Immature natural killer cell (primary cell): Measurements from ENCODE around the gene LAMC3. TPM values are rescaled to one million over a fixed set of nuclear protein-coding genes. Genes with fewer than 3 reads are reported as not detected.

Source experiments
- DNase-seq, 3 donors: peaks; one replicate each; pipeline ENCODE4 v3.0.0; 2022; ENCODE audit warnings: mixed read lengths in 1 of 3
- H3K27ac Mint-ChIP-seq, 6 donors: one replicate each; pipeline ENCODE4 v1.8.0; 2020; ENCODE audit warnings: mixed read lengths in 6 of 6, mild to moderate bottlenecking in 5 of 6, inconsistent platforms in 4 of 6, moderate library complexity in 3 of 6
- H3K27me3 Mint-ChIP-seq, 3 donors: one replicate each; pipeline ENCODE4 v1.8.0; 2020 to 2021; ENCODE audit warnings: low read depth in 3 of 3, mild to moderate bottlenecking in 3 of 3, mixed read lengths in 3 of 3, moderate library complexity in 3 of 3, inconsistent platforms in 1 of 3
- H3K36me3 Mint-ChIP-seq, 3 donors: one replicate each; pipeline ENCODE4 v1.8.0; 2020; ENCODE audit warnings: mixed read lengths in 3 of 3, inconsistent platforms in 2 of 3, mild to moderate bottlenecking in 2 of 3
- H3K4me1 Mint-ChIP-seq, 2 donors: one replicate each; pipeline ENCODE4 v1.8.0; 2020; ENCODE audit warnings: inconsistent platforms in 2 of 2, mild to moderate bottlenecking in 2 of 2, mixed read lengths in 2 of 2, moderate library complexity in 1 of 2
- H3K4me3 Mint-ChIP-seq, 5 donors: one replicate each; pipeline ENCODE4 v1.8.0; 2020; ENCODE audit warnings: mild to moderate bottlenecking in 5 of 5, mixed read lengths in 5 of 5, inconsistent platforms in 3 of 5, moderate library complexity in 3 of 5
- H3K9me3 Mint-ChIP-seq, 6 donors: one replicate each; pipeline ENCODE4 v1.8.0; 2020; ENCODE audit warnings: mild to moderate bottlenecking in 6 of 6, mixed read lengths in 6 of 6, inconsistent platforms in 4 of 6, moderate library complexity in 3 of 6
- polyA plus RNA-seq, 3 donors: library from polyadenylated mRNA; unstranded; fragments of 300-500 nt; fragmentation: Illumina TruSeq; gene quantifications; one replicate each; pipeline ENCODE4 v1.2.3, GENCODE V29; 2021

Gene LAMC3
- polyA plus RNA-seq, 3 donors from 2014 or later, result not detected

- peaks cover 4 to 12% (median 6%) of the 10 kb centered on the region in 3 donors for H3K27me3 Mint-ChIP-seq
- no peaks in the 10 kb centered on the region for H3K9me3 Mint-ChIP-seq
- H3K36me3 Mint-ChIP-seq, result no peaks in the 10 kb centered on the region
- H3K27ac Mint-ChIP-seq, result no peak overlapping the region
- H3K4me3 Mint-ChIP-seq, result no peak overlapping the region
- DNase-seq, result no peak
- H3K4me1 Mint-ChIP-seq, result no peaks in the 10 kb centered on the region
Observed at GRCh38 chr9:131017067-131017466, 8.1 kb downstream of the LAMC3 start.

DNA sequence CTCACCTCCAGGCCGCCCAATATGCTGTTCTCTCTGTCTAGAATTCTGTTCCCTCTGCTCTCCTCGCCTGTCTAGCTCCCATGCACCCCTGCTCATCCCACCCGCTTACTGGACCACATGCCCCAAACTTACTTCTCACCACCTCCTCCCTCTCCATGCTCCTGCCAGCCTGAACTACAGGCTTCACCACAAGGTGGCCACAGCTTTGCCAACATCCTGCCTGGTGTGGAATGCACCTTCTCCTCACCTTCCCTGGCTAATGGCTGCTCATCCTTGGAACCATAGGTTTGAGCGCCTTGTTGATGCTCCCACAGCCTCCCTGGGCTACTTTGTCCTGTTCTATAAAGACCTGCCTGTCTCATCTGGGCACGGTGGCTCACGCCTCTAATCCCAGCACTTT is 9.6 kb downstream of the LAMC3 start:
- no peak for DNase-seq
- Mint-ChIP-seq H3K27ac (no peak overlapping the region), H3K27me3 (peaks cover 4 to 7% (median 6%) of the 10 kb centered on the region in 3 donors), H3K9me3 (no peaks in the 10 kb centered on the region), H3K4me1 (no peaks in the 10 kb centered on the region), H3K36me3 (no peaks in the 10 kb centered on the region), H3K4me3 (no peak overlapping the region)

DNA sequence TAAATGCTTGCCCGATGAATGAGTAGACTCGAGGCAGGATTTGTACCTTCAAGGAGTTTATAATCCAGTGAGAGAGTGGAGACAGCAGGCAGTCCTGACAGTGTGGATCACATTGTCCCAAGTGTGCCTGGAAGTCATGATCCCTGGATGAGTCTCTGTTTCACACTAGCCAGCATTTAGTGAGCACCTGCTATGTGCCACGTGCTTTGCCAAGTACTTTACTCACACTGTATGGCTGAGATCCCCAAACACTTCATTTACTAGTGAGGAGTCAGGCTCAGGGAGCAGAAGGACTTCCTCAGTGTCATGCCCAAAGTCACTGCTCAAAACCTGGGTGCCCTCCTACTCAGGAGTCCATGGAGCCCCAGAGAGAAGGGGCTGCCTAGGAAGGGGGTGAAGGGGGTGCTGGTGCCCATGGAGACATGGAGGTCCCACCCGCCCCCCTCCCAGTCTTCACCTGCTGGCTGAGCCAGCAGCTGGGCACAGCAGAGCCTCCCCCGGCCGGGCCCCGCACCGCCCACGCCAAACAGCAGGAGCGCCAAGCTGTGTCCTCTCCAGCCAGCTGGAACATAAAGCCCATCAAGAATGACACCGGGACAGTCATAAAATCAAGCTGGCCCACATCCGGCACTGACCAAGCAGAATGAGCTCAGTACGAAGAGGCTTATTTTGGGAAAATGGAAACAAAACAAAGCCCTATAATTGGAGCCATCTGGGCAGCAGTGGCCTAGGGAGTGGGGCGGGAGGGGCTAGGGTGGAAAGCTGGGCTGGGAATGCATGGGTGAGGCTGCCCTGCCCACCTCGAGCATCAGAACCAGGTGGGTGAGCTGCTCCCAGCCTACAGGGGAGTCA is 10.6 kb downstream of the LAMC3 start:
- H3K36me3 Mint-ChIP-seq, result no peaks in the 10 kb centered on the region
- H3K4me3 Mint-ChIP-seq, result no peak overlapping the region
- no peaks in the 10 kb centered on the region for H3K9me3 Mint-ChIP-seq
- DNase-seq, result no peak
- H3K27me3 Mint-ChIP-seq, result peaks cover 0 to 7% (median 6%) of the 10 kb centered on the region in 3 donors
- no peaks in the 10 kb centered on the region for H3K4me1 Mint-ChIP-seq
- H3K27ac Mint-ChIP-seq, result no peak overlapping the region

GRCh38 chr9:131020388-131020787 is 11.4 kb downstream of the LAMC3 start:
- Mint-ChIP-seq H3K9me3 (no peaks in the 10 kb centered on the region), H3K4me3 (no peak overlapping the region), H3K4me1 (no peaks in the 10 kb centered on the region), H3K27ac (no peak overlapping the region), H3K36me3 (no peaks in the 10 kb centered on the region), H3K27me3 (peaks cover 0 to 6% (median 6%) of the 10 kb centered on the region in 3 donors)
- no peak for DNase-seq

DNA sequence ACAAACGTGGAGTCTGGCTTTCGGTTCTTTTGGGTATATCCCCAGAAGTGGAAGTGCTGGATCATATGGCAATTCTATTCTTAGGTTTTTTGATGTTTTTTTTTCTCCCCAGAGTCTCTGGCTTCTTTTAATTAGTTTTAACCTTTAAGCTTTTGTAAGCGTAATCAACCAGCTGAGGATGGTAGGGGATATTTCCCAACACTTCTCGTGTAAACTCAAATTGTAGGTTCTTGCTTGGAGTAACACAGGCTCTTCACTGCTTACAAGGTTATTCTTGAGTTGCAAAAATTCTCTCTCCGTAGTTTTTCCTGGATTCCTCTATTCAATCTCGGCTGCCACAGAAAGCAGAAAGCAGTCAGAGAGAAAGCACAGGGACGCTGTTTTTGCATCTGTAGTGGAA is 11.9 kb downstream of the LAMC3 start:
- Mint-ChIP-seq H3K36me3 (no peaks in the 10 kb centered on the region), H3K9me3 (no peaks in the 10 kb centered on the region), H3K27ac (no peak overlapping the region), H3K4me3 (no peak overlapping the region), H3K27me3 (peaks cover 2 to 7% (median 6%) of the 10 kb centered on the region in 3 donors), H3K4me1 (no peaks in the 10 kb centered on the region)
- no peak for DNase-seq

DNA sequence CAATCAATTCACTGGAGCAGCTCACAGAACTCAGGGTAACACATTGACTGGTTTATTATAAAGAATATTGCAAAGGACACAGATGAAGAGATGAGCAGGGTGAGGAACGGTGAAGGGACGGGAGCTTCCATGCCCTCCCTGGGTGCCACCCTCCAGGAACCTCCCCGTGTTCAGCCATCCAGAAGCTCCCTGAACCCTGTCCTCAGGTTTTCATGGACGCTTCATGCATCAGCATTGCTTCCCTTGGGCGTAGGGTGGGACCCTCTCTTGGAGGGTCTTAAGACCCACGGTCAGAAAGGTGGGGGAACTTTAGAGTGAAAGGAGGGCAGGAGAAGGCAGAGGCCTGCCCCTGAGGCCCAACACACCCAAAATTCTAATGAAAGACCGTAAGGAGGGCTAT is 12.8 kb downstream of the LAMC3 start:
- Mint-ChIP-seq H3K4me1 (no peaks in the 10 kb centered on the region), H3K9me3 (no peaks in the 10 kb centered on the region), H3K27ac (no peak overlapping the region), H3K27me3 (peaks cover 3 to 7% (median 6%) of the 10 kb centered on the region in 3 donors), H3K36me3 (no peaks in the 10 kb centered on the region), H3K4me3 (no peak overlapping the region)
- DNase-seq, result no peak

DNA sequence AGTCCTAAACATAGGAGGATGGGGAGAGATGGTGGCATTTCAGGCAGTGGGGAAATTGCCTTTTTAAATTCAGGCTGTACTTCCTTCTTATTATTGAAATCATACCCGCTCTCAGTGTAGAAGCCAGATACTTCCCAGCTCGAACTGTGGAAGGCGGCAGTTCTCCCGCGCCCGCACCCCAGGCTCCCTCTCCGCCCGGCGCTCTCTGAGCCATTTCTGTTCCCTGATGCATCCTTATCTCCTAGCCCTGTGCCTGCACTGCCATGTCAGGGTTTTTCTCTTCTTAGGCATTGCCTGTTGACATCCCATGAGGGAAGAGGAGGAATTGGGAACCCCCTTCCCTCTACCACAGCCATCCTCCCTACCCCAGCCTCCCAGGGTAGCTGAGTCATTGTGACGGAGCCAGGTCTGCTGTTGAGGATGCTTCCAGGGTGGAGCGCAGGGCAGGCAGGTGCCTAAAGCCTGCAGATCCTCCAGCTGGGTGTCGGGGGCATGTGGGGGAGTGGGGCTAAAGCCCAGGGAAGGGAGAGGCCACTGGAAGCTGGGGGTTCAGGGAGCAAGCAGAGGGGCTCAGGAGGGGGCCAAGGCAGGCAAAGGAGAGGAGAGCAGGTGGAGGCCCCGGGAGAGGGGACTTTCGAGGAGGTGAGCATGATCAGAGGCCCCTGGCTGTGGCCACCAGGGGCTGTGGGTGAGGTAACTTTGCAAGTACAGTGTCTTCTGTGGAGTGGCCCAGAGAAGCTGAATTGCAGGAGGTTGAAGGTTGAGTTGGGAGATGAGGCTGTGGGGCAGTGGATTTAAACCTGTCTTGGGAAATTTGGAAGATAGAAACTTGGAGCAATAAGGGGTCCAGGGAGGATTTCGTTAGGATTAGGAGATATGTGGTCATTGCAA is 16.2 kb downstream of the LAMC3 start:
- no peak overlapping the region for H3K27ac Mint-ChIP-seq

DNA sequence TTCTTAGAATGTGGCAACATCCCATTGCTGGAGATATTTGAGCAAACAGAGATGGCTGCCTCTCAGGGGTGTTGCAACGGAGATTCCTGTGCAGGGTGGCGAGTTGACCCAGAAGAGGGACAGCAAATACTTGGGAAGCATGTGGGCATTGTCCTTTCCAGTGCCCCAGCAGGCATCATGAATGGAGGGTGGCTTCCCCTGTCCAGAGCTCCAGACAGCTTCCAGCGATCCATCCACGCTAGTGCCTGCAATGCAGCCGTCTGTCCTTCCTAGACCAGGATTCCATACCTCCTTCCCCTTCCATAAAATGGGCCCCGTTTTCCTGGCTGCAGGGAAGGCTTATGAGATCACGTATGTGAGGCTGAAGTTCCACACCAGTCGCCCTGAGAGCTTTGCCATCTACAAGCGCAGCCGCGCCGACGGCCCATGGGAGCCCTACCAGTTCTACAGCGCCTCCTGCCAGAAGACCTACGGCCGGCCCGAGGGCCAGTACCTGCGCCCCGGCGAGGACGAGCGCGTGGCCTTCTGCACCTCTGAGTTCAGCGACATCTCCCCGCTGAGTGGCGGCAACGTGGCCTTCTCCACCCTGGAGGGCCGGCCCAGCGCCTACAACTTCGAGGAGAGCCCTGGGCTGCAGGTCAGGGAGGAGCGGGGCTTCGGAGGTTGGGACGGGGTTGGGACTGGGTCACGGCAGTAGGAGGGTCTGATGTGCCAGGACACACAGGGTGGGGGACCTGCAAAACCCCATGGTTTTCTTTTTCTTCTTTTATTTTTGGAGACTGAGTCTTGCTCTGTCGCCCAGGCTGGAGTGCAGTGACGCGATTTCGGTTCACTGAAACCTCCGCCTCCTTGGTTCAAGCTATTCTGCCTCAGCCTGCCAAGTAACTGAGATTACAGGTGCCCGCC is 17.2 kb downstream of the LAMC3 start:
- no peak overlapping the region for H3K27ac Mint-ChIP-seq
- H3K4me1 Mint-ChIP-seq, result no peaks in the 10 kb centered on the region
- no peaks in the 10 kb centered on the region for H3K9me3 Mint-ChIP-seq
- peaks cover 0 to 5% (median 4%) of the 10 kb centered on the region in 3 donors for H3K27me3 Mint-ChIP-seq
- DNase-seq, result no peak
- no peak overlapping the region for H3K4me3 Mint-ChIP-seq
- H3K36me3 Mint-ChIP-seq, result no peaks in the 10 kb centered on the region

More for the DNA sequence above, 16.2 kb downstream of the LAMC3 start:
- Mint-ChIP-seq H3K4me1 (no peaks in the 10 kb centered on the region), H3K4me3 (no peak overlapping the region), H3K27me3 (peaks cover 2 to 5% (median 3%) of the 10 kb centered on the region in 3 donors), H3K36me3 (no peaks in the 10 kb centered on the region), H3K9me3 (no peaks in the 10 kb centered on the region)
- DNase-seq, result no peak

DNA sequence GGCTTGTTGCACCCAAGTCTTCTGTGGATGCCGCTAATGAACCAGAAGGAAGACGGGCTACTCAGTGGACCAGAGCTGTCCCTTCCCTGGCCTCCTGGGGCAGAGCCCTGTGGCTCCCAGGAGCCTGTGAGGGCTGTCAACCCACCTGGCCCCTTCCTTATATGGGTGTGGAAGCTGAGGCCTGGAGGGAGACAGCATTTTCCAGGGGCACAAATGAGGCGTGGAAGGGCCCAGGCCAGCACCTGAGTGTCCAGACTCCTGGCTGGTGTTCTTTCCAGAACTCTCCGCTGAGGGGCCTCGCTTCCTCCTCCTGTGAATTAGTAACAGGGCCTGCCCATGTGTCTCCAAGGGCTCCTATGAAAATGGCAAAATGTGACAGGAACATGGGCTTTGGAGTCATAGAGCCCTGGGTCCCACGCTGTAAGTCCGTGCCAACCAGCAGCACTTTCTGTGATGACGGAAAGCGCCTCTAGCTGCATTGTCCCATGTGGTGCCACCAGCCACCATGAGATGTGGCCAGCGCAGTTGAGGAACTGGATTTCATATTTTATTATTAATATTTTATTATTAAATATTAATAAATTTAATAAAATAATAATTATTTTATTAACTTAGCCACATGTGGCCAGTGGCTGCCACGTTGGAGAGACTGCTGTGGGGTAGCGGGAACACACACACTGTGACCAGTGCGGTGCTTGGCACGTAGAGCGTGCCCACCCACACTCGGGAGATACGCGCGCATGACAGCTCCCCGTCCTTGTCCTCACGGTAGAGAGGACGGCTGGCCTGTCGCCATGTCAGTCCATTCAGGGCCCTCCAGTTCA is 18.3 kb downstream of the LAMC3 start:
- Mint-ChIP-seq H3K27me3 (peaks cover 0 to 5% (median 4%) of the 10 kb centered on the region in 3 donors), H3K36me3 (no peaks in the 10 kb centered on the region), H3K4me1 (no peaks in the 10 kb centered on the region), H3K4me3 (no peak overlapping the region), H3K27ac (no peak overlapping the region), H3K9me3 (no peaks in the 10 kb centered on the region)
- no peak for DNase-seq

DNA sequence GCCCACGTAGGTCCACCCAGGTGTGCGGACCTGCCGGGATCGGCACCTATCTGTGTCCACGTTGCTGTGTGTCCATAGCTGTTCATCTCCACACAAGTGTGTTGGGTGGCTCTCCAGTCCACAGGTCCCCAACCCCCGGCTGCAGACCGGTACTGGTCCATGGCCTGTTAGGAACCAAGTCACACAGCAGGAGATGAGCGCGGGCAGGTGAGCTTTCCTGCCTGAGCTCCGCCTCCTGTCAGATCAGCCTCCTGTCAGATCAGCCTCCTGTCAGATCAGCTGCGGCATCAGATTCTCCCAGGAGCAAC is 18.9 kb downstream of the LAMC3 start:
- Mint-ChIP-seq H3K4me1 (no peaks in the 10 kb centered on the region), H3K27me3 (peaks cover 0 to 5% (median 4%) of the 10 kb centered on the region in 3 donors), H3K36me3 (no peaks in the 10 kb centered on the region), H3K27ac (no peak overlapping the region), H3K4me3 (no peak overlapping the region), H3K9me3 (no peaks in the 10 kb centered on the region)
- DNase-seq, result no peak

GRCh38 chr9:131028221-131028884 is 19.4 kb downstream of the LAMC3 start:
- H3K36me3 Mint-ChIP-seq, result no peaks in the 10 kb centered on the region
- no peaks in the 10 kb centered on the region for H3K4me1 Mint-ChIP-seq
- no peak for DNase-seq
- no peak overlapping the region for H3K4me3 Mint-ChIP-seq
- no peak overlapping the region for H3K27ac Mint-ChIP-seq
- peaks cover 0 to 5% (median 5%) of the 10 kb centered on the region in 3 donors for H3K27me3 Mint-ChIP-seq
- no peaks in the 10 kb centered on the region for H3K9me3 Mint-ChIP-seq

GRCh38 chr9:131028931-131029573 is 20.1 kb downstream of the LAMC3 start:
- H3K36me3 Mint-ChIP-seq, result no peaks in the 10 kb centered on the region
- no peaks in the 10 kb centered on the region for H3K9me3 Mint-ChIP-seq
- no peaks in the 10 kb centered on the region for H3K4me1 Mint-ChIP-seq
- no peak for DNase-seq
- H3K4me3 Mint-ChIP-seq, result no peak overlapping the region
- no peak overlapping the region for H3K27ac Mint-ChIP-seq
- H3K27me3 Mint-ChIP-seq, result peaks cover 0 to 8% (median 5%) of the 10 kb centered on the region in 3 donors
